Measurements from ENCODE around the gene PDIA2.

- TF ChIP-seq, protein P1, sequence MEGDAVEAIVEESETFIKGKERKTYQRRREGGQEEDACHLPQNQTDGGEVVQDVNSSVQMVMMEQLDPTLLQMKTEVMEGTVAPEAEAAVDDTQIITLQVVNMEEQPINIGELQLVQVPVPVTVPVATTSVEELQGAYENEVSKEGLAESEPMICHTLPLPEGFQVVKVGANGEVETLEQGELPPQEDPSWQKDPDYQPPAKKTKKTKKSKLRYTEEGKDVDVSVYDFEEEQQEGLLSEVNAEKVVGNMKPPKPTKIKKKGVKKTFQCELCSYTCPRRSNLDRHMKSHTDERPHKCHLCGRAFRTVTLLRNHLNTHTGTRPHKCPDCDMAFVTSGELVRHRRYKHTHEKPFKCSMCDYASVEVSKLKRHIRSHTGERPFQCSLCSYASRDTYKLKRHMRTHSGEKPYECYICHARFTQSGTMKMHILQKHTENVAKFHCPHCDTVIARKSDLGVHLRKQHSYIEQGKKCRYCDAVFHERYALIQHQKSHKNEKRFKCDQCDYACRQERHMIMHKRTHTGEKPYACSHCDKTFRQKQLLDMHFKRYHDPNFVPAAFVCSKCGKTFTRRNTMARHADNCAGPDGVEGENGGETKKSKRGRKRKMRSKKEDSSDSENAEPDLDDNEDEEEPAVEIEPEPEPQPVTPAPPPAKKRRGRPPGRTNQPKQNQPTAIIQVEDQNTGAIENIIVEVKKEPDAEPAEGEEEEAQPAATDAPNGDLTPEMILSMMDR (IDR thresholded peaks at IDR 0.05): no peak
- TF ChIP-seq POLR2A (IDR thresholded peaks at IDR 0.05): no peak
Observed at GRCh38 chr16:317583-317982, 34.6 kb downstream of the PDIA2 start.

All from testis (tissue), 2 donors.